ENCODE data around the gene TMEM266.

Gene TMEM266

DNA sequence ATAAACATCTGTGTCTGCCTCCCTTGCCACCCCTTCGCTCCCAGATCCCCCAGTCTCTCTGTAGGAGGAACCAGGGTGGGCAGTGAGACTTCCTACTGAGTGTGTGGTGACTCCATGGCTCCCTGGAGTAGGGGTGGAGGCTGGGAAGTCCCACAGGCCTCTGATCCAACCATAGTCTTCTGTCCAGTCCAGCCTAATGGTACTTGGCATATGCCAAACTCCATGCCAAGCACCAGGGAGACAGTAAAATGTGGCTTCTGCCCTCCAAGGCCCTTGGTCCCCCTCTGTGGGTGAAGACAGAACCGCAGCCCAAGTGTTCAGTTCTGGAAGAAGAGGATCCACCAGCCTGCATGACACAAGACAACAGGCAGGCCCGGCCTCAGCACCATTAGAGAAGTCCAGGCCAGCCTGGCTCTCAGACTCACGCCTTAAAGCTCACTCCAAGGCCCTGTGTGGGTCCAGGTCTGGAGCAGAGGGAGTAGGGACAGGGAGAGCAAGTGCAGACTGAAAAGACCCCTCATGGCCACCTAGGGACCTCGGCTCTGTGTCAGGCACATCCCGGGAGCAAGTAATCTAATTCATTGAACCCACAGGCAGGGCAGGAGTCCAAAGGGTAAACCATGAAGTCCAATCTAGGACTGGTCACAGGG is 138.8 kb downstream of the TMEM266 start:
- H4K8ac ChIP-seq (ENCODE audit: low read depth, low read length): no peak overlapping the region
- H2BK12ac ChIP-seq (ENCODE audit: low read length): no peak overlapping the region
- no peak overlapping the region for H3K9ac ChIP-seq (ENCODE audit: low read depth, low read length, poor library complexity)
- H3K14ac ChIP-seq (ENCODE audit: low read length): no peak overlapping the region
- H2AFZ ChIP-seq (ENCODE audit: low read length): no peak overlapping the region
- no peaks in the 10 kb centered on the region for H3K9me3 ChIP-seq (replicated peaks in 1 of 2; ENCODE audit: control insufficient read depth in 2 of 2, insufficient read depth in 1 of 2, low read depth in 1 of 2, low read length in 2 of 2)
- H2BK5ac ChIP-seq (ENCODE audit: low read length): no peak overlapping the region
- no peak for DNase-seq (ENCODE audit: low spot score)
- no CpG with 5 or more reads among the region's 6 CpGs for WGBS, 2 donors (ENCODE audit: extremely low coverage in 2 of 2, insufficient read length in 2 of 2, insufficient replicate concordance in 1 of 2)
- H4K91ac ChIP-seq (ENCODE audit: low read depth, low read length, poor library complexity): no peak overlapping the region
- no peak overlapping the region for H2BK120ac ChIP-seq (ENCODE audit: low read depth, low read length)
- H3K36me3 ChIP-seq (replicated peaks in 1 of 2; ENCODE audit: control insufficient read depth in 2 of 2, insufficient read depth in 2 of 2, low read length in 2 of 2): no peaks in the 10 kb centered on the region
- H3K27me3 ChIP-seq (ENCODE audit: control insufficient read depth in 3 of 3, insufficient read depth in 3 of 3, low read depth in 1 of 3, low read length in 3 of 3): no peaks in the 10 kb centered on the region
- H3K23ac ChIP-seq (ENCODE audit: low read depth, low read length, poor library complexity): no peak overlapping the region
- no peak overlapping the region for H3K18ac ChIP-seq (ENCODE audit: low read length)
- no peak overlapping the region for H3K4ac ChIP-seq (ENCODE audit: low read length)
- H3K79me1 ChIP-seq (ENCODE audit: low read depth, low read length): no peaks in the 10 kb centered on the region
- no peak overlapping the region for H2BK15ac ChIP-seq (ENCODE audit: low read length)
- no peak overlapping the region for H3K4me3 ChIP-seq (ENCODE audit: low read length in 2 of 2)
- no peak overlapping the region for H2AK5ac ChIP-seq (ENCODE audit: low read depth, low read length)
- peaks cover 7 to 21% of the 10 kb centered on the region in 2 donors for H3K4me1 ChIP-seq (ENCODE audit: control insufficient read depth in 2 of 2, insufficient read depth in 1 of 2, low read depth in 1 of 2, low read length in 2 of 2)
- no peak overlapping the region for H3K4me2 ChIP-seq (ENCODE audit: insufficient read depth, low read length, poor library complexity, severe bottlenecking)
- no peak overlapping the region for H3K27ac ChIP-seq (replicated peaks; ENCODE audit: low read length)

DNA sequence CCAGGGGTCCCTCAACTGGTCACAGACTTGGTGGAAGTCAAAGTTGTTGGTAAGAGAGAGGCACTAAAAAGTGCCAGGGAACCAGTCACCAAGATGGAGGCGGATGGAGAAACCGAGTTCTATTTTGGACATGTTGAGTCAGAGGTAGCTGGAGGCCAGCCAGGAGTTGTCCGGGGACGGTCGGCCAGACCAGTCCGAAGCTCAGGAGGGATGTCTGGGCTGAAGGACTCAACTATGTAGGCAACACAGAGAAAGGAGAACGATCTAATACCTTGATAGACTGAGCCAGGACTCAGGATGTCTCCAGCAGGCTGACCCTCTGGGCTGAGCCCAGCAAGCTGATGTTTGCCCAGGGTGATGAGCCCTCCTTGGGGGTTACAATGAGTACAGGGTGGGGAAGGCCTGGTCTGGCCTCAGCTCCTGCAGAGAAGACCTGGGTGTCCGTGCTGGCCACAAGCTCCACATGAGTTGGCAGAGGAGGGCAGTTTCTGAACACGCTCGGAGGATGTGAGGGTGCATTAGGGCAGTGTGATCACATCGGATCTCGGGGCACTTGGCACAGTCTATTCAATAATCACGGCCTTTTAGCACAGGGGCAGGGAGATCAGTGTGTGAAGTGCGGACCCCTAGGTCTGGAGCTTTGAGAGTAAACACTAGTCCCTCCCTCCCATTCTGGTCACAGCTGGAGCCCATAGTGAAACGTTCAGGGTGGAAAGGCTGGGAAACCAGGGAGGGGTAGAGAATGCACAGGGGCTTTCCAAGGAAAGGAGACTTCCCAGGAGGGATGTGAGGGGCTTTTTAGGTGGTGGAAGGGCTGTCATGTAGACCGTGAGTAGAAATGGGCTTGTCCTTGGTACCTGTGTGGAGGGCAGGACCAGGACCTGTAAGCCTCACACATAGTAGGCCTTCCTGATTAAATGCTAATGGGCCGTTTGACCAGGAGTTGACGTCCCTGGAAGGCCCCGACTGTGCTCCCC is 139.6 kb downstream of the TMEM266 start:
- no peak for DNase-seq (ENCODE audit: low spot score)
- no CpG with 5 or more reads among the region's 19 CpGs for WGBS, 2 donors (ENCODE audit: extremely low coverage in 2 of 2, insufficient read length in 2 of 2, insufficient replicate concordance in 1 of 2)
- no peak overlapping the region for H2BK15ac ChIP-seq (ENCODE audit: low read length)
- H3K79me1 ChIP-seq (ENCODE audit: low read depth, low read length): no peaks in the 10 kb centered on the region
- no peak overlapping the region for H3K4me2 ChIP-seq (ENCODE audit: insufficient read depth, low read length, poor library complexity, severe bottlenecking)
- H3K36me3 ChIP-seq (replicated peaks in 1 of 2; ENCODE audit: control insufficient read depth in 2 of 2, insufficient read depth in 2 of 2, low read length in 2 of 2): no peaks in the 10 kb centered on the region
- H3K9ac ChIP-seq (ENCODE audit: low read depth, low read length, poor library complexity): no peak overlapping the region
- H3K4me3 ChIP-seq (ENCODE audit: low read length in 2 of 2): no peak overlapping the region
- H2BK12ac ChIP-seq (ENCODE audit: low read length): no peak overlapping the region
- peak overlapping the region; percentile 53 for H3K23ac ChIP-seq (ENCODE audit: low read depth, low read length, poor library complexity)
- no peak overlapping the region for H3K4ac ChIP-seq (ENCODE audit: low read length)
- peak overlapping the region; percentile 73 for H3K18ac ChIP-seq (ENCODE audit: low read length)
- no peak overlapping the region for H4K8ac ChIP-seq (ENCODE audit: low read depth, low read length)
- H3K27ac ChIP-seq (replicated peaks; ENCODE audit: low read length): no peak overlapping the region
- H2BK5ac ChIP-seq (ENCODE audit: low read length): no peak overlapping the region
- H3K9me3 ChIP-seq (replicated peaks in 1 of 2; ENCODE audit: control insufficient read depth in 2 of 2, insufficient read depth in 1 of 2, low read depth in 1 of 2, low read length in 2 of 2): no peaks in the 10 kb centered on the region
- H3K4me1 ChIP-seq (ENCODE audit: control insufficient read depth in 2 of 2, insufficient read depth in 1 of 2, low read depth in 1 of 2, low read length in 2 of 2): peaks cover 7 to 16% of the 10 kb centered on the region in 2 donors
- no peak overlapping the region for H2AFZ ChIP-seq (ENCODE audit: low read length)
- H3K14ac ChIP-seq (ENCODE audit: low read length): no peak overlapping the region
- no peak overlapping the region for H4K91ac ChIP-seq (ENCODE audit: low read depth, low read length, poor library complexity)
- no peaks in the 10 kb centered on the region for H3K27me3 ChIP-seq (ENCODE audit: control insufficient read depth in 3 of 3, insufficient read depth in 3 of 3, low read depth in 1 of 3, low read length in 3 of 3)
- no peak overlapping the region for H2BK120ac ChIP-seq (ENCODE audit: low read depth, low read length)
- peak overlapping the region; percentile 59 for H2AK5ac ChIP-seq (ENCODE audit: low read depth, low read length)

DNA sequence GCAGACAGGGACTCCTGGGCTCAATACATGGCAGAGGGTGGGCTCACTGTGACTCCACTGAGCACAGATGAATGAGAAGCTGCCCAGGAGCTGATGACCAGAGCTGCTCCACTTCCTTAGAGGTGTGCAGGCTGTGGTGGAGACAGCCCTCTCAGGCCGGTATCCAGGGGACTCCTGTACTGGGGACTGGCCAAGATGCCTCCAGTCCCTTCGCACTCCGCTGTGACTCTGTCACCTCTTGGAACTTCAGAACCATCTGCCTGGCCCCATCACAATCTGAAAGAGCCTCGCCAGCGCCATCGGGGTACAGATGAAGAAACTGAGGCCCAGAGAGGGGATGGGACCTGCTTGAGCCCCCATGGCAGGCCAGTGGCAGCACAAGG is 140.3 kb downstream of the TMEM266 start:
- Histone ChIP-seq H4K91ac (ENCODE audit: low read depth, low read length, poor library complexity) (no peak overlapping the region), H3K23ac (ENCODE audit: low read depth, low read length, poor library complexity) (no peak overlapping the region), H2BK120ac (ENCODE audit: low read depth, low read length) (no peak overlapping the region), H3K4me2 (ENCODE audit: insufficient read depth, low read length, poor library complexity, severe bottlenecking) (no peak overlapping the region), H3K9me3 (replicated peaks in 1 of 2; ENCODE audit: control insufficient read depth in 2 of 2, insufficient read depth in 1 of 2, low read depth in 1 of 2, low read length in 2 of 2) (no peaks in the 10 kb centered on the region), H2BK15ac (ENCODE audit: low read length) (peak overlapping the region; percentile 4), H2BK5ac (ENCODE audit: low read length) (no peak overlapping the region), H3K79me1 (ENCODE audit: low read depth, low read length) (no peaks in the 10 kb centered on the region), H2BK12ac (ENCODE audit: low read length) (no peak overlapping the region), H3K18ac (ENCODE audit: low read length) (peak overlapping the region; percentile 57), H3K27me3 (ENCODE audit: control insufficient read depth in 3 of 3, insufficient read depth in 3 of 3, low read depth in 1 of 3, low read length in 3 of 3) (no peaks in the 10 kb centered on the region), H3K14ac (ENCODE audit: low read length) (no peak overlapping the region), H3K27ac (replicated peaks; ENCODE audit: low read length) (no peak overlapping the region), H3K9ac (ENCODE audit: low read depth, low read length, poor library complexity) (no peak overlapping the region), H3K4me1 (ENCODE audit: control insufficient read depth in 2 of 2, insufficient read depth in 1 of 2, low read depth in 1 of 2, low read length in 2 of 2) (peaks cover 7 to 16% of the 10 kb centered on the region in 2 donors), H4K8ac (ENCODE audit: low read depth, low read length) (peak overlapping the region; percentile 29), H3K4me3 (ENCODE audit: low read length in 2 of 2) (no peak overlapping the region), H3K36me3 (replicated peaks in 1 of 2; ENCODE audit: control insufficient read depth in 2 of 2, insufficient read depth in 2 of 2, low read length in 2 of 2) (no peaks in the 10 kb centered on the region), H2AFZ (ENCODE audit: low read length) (no peak overlapping the region), H3K4ac (ENCODE audit: low read length) (no peak overlapping the region), H2AK5ac (ENCODE audit: low read depth, low read length) (peak overlapping the region; percentile 59)
- whole genome bisulfite sequencing, 2 donors (ENCODE audit: extremely low coverage in 2 of 2, insufficient read length in 2 of 2, insufficient replicate concordance in 1 of 2): no CpG with 5 or more reads among the region's 6 CpGs
- DNase-seq (ENCODE audit: low spot score): no peak

DNA sequence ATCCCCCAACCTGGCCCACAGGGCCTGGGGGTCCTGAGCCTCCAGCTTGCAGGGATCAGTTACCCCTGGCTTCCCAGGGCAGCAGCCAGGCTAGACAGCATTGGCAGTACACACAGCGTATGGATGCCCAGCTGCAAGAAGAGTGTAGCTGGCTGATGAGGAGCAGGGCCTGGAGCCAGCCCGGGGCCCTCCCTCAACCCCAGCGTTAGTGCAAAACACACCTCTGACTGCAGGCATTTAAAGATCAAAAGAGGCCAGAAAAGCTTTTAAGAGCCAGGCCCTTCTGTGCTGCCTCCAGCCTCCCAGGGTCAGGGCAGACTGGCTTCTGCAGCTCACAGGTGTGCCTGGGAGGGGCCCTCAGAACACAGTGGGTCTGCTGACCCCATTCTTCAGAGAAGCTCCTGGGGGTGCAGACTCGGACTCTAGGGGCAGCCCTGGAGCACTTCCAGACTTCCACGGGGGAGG is 140.9 kb downstream of the TMEM266 start:
- H2AK5ac ChIP-seq (ENCODE audit: low read depth, low read length): no peak overlapping the region
- no peak overlapping the region for H3K23ac ChIP-seq (ENCODE audit: low read depth, low read length, poor library complexity)
- no peak overlapping the region for H2BK5ac ChIP-seq (ENCODE audit: low read length)
- H3K9me3 ChIP-seq (replicated peaks in 1 of 2; ENCODE audit: control insufficient read depth in 2 of 2, insufficient read depth in 1 of 2, low read depth in 1 of 2, low read length in 2 of 2): no peaks in the 10 kb centered on the region
- H3K4me3 ChIP-seq (ENCODE audit: low read length in 2 of 2): no peak overlapping the region
- H3K4me1 ChIP-seq (ENCODE audit: control insufficient read depth in 2 of 2, insufficient read depth in 1 of 2, low read depth in 1 of 2, low read length in 2 of 2): peaks cover 7 to 16% of the 10 kb centered on the region in 2 donors
- no peak for DNase-seq (ENCODE audit: low spot score)
- H2AFZ ChIP-seq (ENCODE audit: low read length): no peak overlapping the region
- H3K9ac ChIP-seq (ENCODE audit: low read depth, low read length, poor library complexity): no peak overlapping the region
- H3K79me1 ChIP-seq (ENCODE audit: low read depth, low read length): no peaks in the 10 kb centered on the region
- no CpG with 5 or more reads among the region's 5 CpGs for WGBS, 2 donors (ENCODE audit: extremely low coverage in 2 of 2, insufficient read length in 2 of 2, insufficient replicate concordance in 1 of 2)
- no peak overlapping the region for H3K27ac ChIP-seq (replicated peaks; ENCODE audit: low read length)
- no peak overlapping the region for H4K91ac ChIP-seq (ENCODE audit: low read depth, low read length, poor library complexity)
- H2BK120ac ChIP-seq (ENCODE audit: low read depth, low read length): no peak overlapping the region
- H3K36me3 ChIP-seq (replicated peaks in 1 of 2; ENCODE audit: control insufficient read depth in 2 of 2, insufficient read depth in 2 of 2, low read length in 2 of 2): no peaks in the 10 kb centered on the region
- peak overlapping the region; percentile 72 for H3K18ac ChIP-seq (ENCODE audit: low read length)
- no peak overlapping the region for H2BK12ac ChIP-seq (ENCODE audit: low read length)
- H3K4me2 ChIP-seq (ENCODE audit: insufficient read depth, low read length, poor library complexity, severe bottlenecking): no peak overlapping the region
- no peak overlapping the region for H3K14ac ChIP-seq (ENCODE audit: low read length)
- H3K27me3 ChIP-seq (ENCODE audit: control insufficient read depth in 3 of 3, insufficient read depth in 3 of 3, low read depth in 1 of 3, low read length in 3 of 3): no peaks in the 10 kb centered on the region
- peak overlapping the region; percentile 4 for H2BK15ac ChIP-seq (ENCODE audit: low read length)
- H3K4ac ChIP-seq (ENCODE audit: low read length): no peak overlapping the region
- no peak overlapping the region for H4K8ac ChIP-seq (ENCODE audit: low read depth, low read length)

Data from neuronal stem cell (in vitro differentiated cells).